ENCODE data around the gene KCNQ4. TPM values are rescaled to one million over a fixed set of nuclear protein-coding genes. Genes with fewer than 3 reads are reported as not detected.
A peak's percentile ranks its signal among the peaks of the same experiment; 100 is the strongest.

KCNQ4 gene
- total and polyA plus RNA-seq, 2 donors (not counting 3 experiments of a cell fraction or from before 2014, with no cell fraction given), result 0.06 to 0.07 TPM

- Histone ChIP-seq H3K36me3 (ENCODE audit: control insufficient read depth in 2 of 2, extremely low read depth in 1 of 2, insufficient read depth in 2 of 2, low read length in 2 of 2) (no peaks in the 10 kb centered on the region), H3K4me2 (ENCODE audit: insufficient read depth, low read length) (no peak overlapping the region), H3K9ac (replicated peaks; ENCODE audit: extremely low read depth, insufficient read depth, low read length) (no peak overlapping the region), H3K4me1 (ENCODE audit: control insufficient read depth, extremely low read depth, insufficient read depth, low read length) (peaks cover 27% of the 10 kb centered on the region), H2AFZ (ENCODE audit: low read depth, low read length) (no peak overlapping the region), H3K27ac (ENCODE audit: insufficient read depth, low read depth, low read length) (no peak overlapping the region), H3K27me3 (ENCODE audit: control insufficient read depth in 2 of 2, insufficient read depth in 2 of 2, low read length in 2 of 2) (no peaks in the 10 kb centered on the region), H3K4me3 (replicated peaks in 1 of 3; ENCODE audit: insufficient read depth in 1 of 3, low read depth in 1 of 3, low read length in 3 of 3) (no peak overlapping the region), H3K79me2 (ENCODE audit: control insufficient read depth, insufficient read depth, low read length) (no peaks in the 10 kb centered on the region), H4K20me1 (replicated peaks; ENCODE audit: control insufficient read depth, extremely low read depth, insufficient read depth, low read length) (no peaks in the 10 kb centered on the region), H3K9me1 (replicated peaks; ENCODE audit: control insufficient read depth, extremely low read depth, insufficient read depth, low read length) (no peaks in the 10 kb centered on the region), H3K9me3 (replicated peaks; ENCODE audit: control insufficient read depth, insufficient read depth, low read length) (no peaks in the 10 kb centered on the region)
- TF ChIP-seq MAX (IDR thresholded peaks at IDR 0.05; ENCODE audit: insufficient read depth, insufficient read length), result no peak
- no peak for TF ChIP-seq MYC (IDR thresholded peaks at IDR 0.05; ENCODE audit: low read depth, low read length)
- no peak for TF ChIP-seq POLR2A (IDR thresholded peaks at IDR 0.05; ENCODE audit: low read depth, low read length)
- TF ChIP-seq POLR2AphosphoS5 (IDR thresholded peaks at IDR 0.05; ENCODE audit: insufficient read depth, low read depth, low read length), result no peak
- TF ChIP-seq CTCF (IDR thresholded peaks at IDR 0.05; ENCODE audit: extremely low read depth in 1 of 2, insufficient read depth in 1 of 2, low read depth in 1 of 2, low read length in 2 of 2), result no peak
- TF ChIP-seq FOS (IDR thresholded peaks at IDR 0.05; ENCODE audit: borderline replicate concordance, insufficient read depth, low read length), result no peak
- TF ChIP-seq GATA2 (IDR thresholded peaks at IDR 0.05; ENCODE audit: insufficient read depth, insufficient read length, low read depth, low read length), result no peak
- TF ChIP-seq JUN (IDR thresholded peaks at IDR 0.05; ENCODE audit: borderline replicate concordance, insufficient read depth, insufficient read length, low read depth), result no peak
- TF ChIP-seq EZH2 (IDR thresholded peaks at IDR 0.05; ENCODE audit: borderline replicate concordance, low read depth, low read length, severe bottlenecking), result no peak
- FAIRE-seq (peak; percentile 52), DNase-seq (ENCODE audit: low read depth, low spot score) (no peak)
- intact Hi-C loops (cut with micrococcal nuclease) (no loop called here), dilution Hi-C loops (cut with MboI; ENCODE audit: extremely low pct_ligation_motif_present, low sequenced_read_pairs) (no loop called here)
- POLR2A ChIA-PET, result no interaction called here
- CTCF ChIA-PET, result interaction anchor here (0.8 to 1.6 kb wide), 2 partner anchors 11 to 68 kb away, joined by 5 to 17 read pairs; no protein-coding TSS in a partner anchor
- BruUV-seq (replicated peaks), result no TSS peak
Observed at GRCh38 chr1:40880813-40881549, 97.4 kb downstream of the KCNQ4 start.
